Heart left ventricle (tissue), 13 donors: Measurements from ENCODE around the gene MCHR1.
"Not testable (repeated sequence)": the region's sequence is repeated elsewhere in the genome, so short reads cannot be mapped to it uniquely, and the experiment has no call there.

ENCODE experiments used
- POLR2A ChIP-seq, 2 donors: fragments of 450-650 bp; IDR thresholded peaks; one replicate each; pipeline ENCODE4 v1.6.1; 2017; ENCODE audit warnings: antibody characterized with exemption in 2 of 2, mild to moderate bottlenecking in 2 of 2, moderate library complexity in 2 of 2
- TF ChIP-seq, protein P1 (sequence below), 12 donors: fragments of 200-600 bp; sonication (generic) in 4 of 12; IDR thresholded peaks; one replicate each; pipeline versions ENCODE4 v1.5.0 to v1.8.0; 2018 to 2022; ENCODE audit warnings: antibody characterized with exemption in 12 of 12, mild to moderate bottlenecking in 5 of 12
- donor health status: ischemic (EF 13 %, LVEDD 7.1; RV severe dilation, severe dysfunction).
- donor health status: DM: no; HTN: yes; CAD: no.
- donor health status: DM: no; HTN: no; CAD: no.
- donor health status: ischemic (EF 25% LVEDD 6.9; RV normal size, moderate dysfunction).
- donor health status: ischemic (EF 25% LVEDD 5.7; RV mildly dilated, moderate dysfunction).
- donor health status: ischemic (EF 35%, LVEDD 5.7; RV mildly dilated, moderate dysfunction).
- donor health status: nonischemic (EF 11% LVEDD 7.7; RV severe dilation, severe dysfunction).
- donor health status: DM: yes; HTN: yes; CAD: no.
- donor health status: PGD.
- donor health status: ischemic (EF 29% LVEDD 5.4; RV normal size, mild dysfunction).
- donor health status: nonischemic (EF 23%, LVEDD 6.1; RV moderate dilation, normal function).

DNA sequence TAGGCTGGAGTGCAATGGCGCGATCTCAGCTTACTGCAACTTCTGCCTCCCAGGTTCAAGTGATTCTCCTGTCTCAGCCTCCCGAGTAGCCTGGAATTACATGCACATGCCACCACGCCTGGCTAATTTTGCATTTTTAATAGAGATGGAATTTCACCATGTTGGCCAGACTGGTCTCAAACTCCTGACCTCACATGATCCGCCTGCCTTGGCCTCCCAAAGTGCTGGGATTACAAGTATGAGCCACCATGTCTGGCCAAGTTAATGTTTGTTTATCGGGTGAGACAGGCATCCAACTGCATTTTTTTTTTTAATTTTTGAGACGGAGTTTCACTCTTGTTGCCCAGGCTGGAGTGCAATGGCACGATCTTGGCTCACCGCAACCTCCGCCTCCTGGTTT lies 22.6 kb upstream of the MCHR1 start:
- TF ChIP-seq POLR2A (IDR thresholded peaks at IDR 0.05), result not testable (repeated sequence)
- TF ChIP-seq, protein P1, sequence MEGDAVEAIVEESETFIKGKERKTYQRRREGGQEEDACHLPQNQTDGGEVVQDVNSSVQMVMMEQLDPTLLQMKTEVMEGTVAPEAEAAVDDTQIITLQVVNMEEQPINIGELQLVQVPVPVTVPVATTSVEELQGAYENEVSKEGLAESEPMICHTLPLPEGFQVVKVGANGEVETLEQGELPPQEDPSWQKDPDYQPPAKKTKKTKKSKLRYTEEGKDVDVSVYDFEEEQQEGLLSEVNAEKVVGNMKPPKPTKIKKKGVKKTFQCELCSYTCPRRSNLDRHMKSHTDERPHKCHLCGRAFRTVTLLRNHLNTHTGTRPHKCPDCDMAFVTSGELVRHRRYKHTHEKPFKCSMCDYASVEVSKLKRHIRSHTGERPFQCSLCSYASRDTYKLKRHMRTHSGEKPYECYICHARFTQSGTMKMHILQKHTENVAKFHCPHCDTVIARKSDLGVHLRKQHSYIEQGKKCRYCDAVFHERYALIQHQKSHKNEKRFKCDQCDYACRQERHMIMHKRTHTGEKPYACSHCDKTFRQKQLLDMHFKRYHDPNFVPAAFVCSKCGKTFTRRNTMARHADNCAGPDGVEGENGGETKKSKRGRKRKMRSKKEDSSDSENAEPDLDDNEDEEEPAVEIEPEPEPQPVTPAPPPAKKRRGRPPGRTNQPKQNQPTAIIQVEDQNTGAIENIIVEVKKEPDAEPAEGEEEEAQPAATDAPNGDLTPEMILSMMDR (IDR thresholded peaks at IDR 0.05), result not testable (repeated sequence)
